ENCODE data around the gene LIM2.

The LIM2 gene

DNA sequence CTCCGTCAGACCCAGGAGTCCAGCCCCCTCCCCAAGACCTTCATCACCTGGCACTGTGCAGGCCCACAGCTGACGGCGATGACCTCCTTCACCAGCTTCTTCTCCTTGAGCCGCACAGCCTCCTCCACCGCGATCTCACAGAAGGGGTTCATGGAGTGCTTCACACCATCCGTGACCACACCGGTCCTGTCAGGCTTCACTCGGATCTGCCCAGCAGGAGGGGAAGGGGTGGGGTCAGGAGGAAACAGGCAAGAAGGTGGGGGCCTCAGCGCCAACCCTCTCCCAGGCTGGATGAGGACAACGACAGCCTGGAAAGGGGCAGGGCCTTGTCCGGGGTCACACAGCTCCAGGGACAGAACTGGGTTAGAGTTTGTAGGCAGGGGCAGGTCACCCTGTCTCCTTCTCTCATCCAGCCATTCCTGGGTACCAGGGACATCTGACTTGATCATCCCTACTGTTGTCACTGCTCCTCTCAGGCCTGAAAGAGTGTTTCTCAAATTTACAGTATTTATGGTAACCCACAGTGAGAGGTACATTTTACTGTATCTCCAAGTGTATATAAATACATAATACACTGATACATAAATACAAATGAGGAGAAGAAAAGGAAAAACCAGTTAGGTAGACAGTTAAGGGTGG lies 33.6 kb downstream of the LIM2 start:
- peaks cover 12% of the 10 kb centered on the region for H3K4me1 ChIP-seq (ENCODE audit: control insufficient read depth, insufficient read depth, low read length)
- H3K27ac ChIP-seq (ENCODE audit: insufficient read depth, low read depth, low read length, poor library complexity, severe bottlenecking) = peak overlapping the region; percentile 95
- 40 to 43% methylated on average over 12 of the region's 12 CpGs for WGBS, 2 experiments
- H3K9me3 ChIP-seq (ENCODE audit: control insufficient read depth, low read length) = no peaks in the 10 kb centered on the region
- no peaks in the 10 kb centered on the region for H3K36me3 ChIP-seq (ENCODE audit: control insufficient read depth, insufficient read depth, low read length)
- H3K27me3 ChIP-seq (ENCODE audit: control insufficient read depth, insufficient read depth, low read length, poor library complexity, severe bottlenecking) = no peaks in the 10 kb centered on the region
- H3K4me3 ChIP-seq (ENCODE audit: insufficient read depth, low read depth, low read length) = peak overlapping the region; percentile 8

DNA sequence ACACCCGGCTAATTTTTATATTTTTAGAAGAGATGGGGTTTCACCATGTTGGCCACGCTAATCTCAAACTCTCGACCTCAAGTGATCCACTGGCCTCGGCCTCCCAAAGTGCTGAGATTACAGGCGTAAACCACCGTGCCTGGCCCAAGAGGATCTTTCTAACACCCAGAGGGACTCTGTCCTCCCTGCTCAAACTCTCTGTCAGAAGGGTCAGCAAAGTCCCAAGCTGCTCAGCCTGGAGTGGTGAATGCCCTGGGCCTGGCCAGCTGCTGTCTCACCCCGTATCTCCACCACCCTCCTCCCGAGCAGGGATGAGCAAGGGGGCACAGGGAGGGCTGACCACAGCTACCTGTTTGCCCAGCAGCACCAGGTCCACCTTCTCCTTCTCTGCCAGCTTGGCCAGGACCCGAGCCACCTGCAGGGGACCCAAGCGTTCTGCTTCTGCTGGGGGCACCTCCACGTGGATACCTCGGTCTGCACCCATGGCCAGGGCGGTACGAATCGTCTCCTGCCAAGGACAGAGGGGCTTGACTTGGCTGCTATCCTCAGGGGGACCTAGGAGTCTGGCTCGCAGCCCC lies 34.9 kb downstream of the LIM2 start:
- Histone ChIP-seq H3K4me1 (ENCODE audit: control insufficient read depth, insufficient read depth, low read length) (peaks cover 12% of the 10 kb centered on the region), H3K27me3 (ENCODE audit: control insufficient read depth, insufficient read depth, low read length, poor library complexity, severe bottlenecking) (no peaks in the 10 kb centered on the region), H3K9me3 (ENCODE audit: control insufficient read depth, low read length) (no peaks in the 10 kb centered on the region), H3K27ac (ENCODE audit: insufficient read depth, low read depth, low read length, poor library complexity, severe bottlenecking) (no peak overlapping the region), H3K4me3 (ENCODE audit: insufficient read depth, low read depth, low read length) (no peak overlapping the region), H3K36me3 (ENCODE audit: control insufficient read depth, insufficient read depth, low read length) (no peaks in the 10 kb centered on the region)
- 93 to 96% methylated on average over 16 of the region's 16 CpGs for WGBS, 2 experiments

DNA sequence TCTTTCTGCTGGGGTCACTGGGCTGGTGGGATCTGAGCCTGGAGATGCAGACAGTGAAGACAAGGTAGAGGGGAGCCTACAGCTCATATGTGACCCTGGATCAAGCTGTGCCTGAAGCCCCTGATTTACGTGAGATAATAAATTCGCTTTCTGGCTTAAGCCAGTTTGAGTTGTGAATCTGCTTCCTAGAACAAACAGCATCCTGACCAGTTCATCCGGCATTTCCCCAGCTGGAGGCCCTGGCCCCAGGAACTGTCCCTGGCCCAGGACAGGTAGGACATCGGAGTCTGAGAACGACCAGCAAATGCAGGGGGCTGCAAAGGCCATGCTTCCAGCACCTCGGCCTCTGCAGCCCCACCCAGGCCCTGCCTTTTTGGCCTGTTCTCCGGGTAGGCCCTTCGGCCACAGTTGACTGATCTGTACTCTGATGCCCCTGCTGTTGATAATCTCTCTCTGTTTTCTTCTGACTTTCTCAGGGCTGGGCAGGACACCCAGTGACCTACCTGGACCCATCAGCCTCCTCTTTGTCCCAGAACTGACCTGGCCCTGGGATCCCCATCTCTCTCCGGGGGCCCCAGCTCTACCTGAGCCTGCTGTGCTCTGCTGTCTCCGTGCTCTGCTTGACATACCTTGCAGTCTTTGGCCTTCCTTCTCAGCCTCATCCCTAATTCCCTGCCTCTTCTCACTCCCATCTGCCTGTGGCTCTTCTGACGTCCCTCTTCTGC lies 36.3 kb downstream of the LIM2 start:
- no peaks in the 10 kb centered on the region for H3K27me3 ChIP-seq (ENCODE audit: control insufficient read depth, insufficient read depth, low read length, poor library complexity, severe bottlenecking)
- whole genome bisulfite sequencing, 2 experiments = 93 to 95% methylated on average over 11 of the region's 11 CpGs
- no peaks in the 10 kb centered on the region for H3K36me3 ChIP-seq (ENCODE audit: control insufficient read depth, insufficient read depth, low read length)
- H3K9me3 ChIP-seq (ENCODE audit: control insufficient read depth, low read length) = no peaks in the 10 kb centered on the region
- no peak overlapping the region for H3K4me3 ChIP-seq (ENCODE audit: insufficient read depth, low read depth, low read length)
- no peak overlapping the region for H3K27ac ChIP-seq (ENCODE audit: insufficient read depth, low read depth, low read length, poor library complexity, severe bottlenecking)
- peaks cover 12% of the 10 kb centered on the region for H3K4me1 ChIP-seq (ENCODE audit: control insufficient read depth, insufficient read depth, low read length)

DNA sequence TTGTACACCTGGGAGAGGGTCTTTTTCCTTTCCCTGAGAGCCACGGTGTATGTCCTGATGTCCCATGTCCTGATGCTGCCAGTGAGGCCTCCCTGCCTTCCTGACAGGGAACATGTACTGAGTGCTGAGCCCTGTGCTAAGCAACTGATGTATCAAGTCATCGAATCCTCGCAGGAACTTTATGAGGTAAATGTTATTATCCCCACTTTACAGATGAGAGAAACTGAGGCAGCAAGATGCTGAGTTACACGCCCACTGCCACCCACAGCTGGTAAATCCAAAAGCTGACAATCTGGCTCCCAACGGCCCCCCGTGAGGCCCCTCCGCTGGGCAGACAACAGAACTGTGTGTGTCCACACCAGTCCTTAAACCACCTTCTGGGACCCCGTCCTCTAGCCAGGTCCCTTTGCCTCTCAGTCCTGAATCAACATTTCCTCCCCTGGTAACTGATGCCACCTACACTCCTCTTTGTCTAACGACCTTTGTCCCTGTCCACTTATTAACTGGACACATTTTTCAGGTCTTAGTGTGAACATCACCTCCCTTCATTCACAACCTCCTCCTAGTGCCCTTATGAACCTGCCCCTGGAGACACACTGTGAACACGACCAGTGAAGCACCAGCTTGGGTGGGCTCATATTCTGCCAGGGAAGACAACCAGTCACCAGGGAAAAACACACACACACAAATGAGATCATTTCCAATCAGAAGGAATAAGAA lies 40.4 kb downstream of the LIM2 start:
- no peak overlapping the region for H3K4me3 ChIP-seq (ENCODE audit: insufficient read depth, low read depth, low read length)
- H3K4me1 ChIP-seq (ENCODE audit: control insufficient read depth, insufficient read depth, low read length) = no peaks in the 10 kb centered on the region
- H3K27ac ChIP-seq (ENCODE audit: insufficient read depth, low read depth, low read length, poor library complexity, severe bottlenecking) = no peak overlapping the region
- no peaks in the 10 kb centered on the region for H3K36me3 ChIP-seq (ENCODE audit: control insufficient read depth, insufficient read depth, low read length)
- H3K27me3 ChIP-seq (ENCODE audit: control insufficient read depth, insufficient read depth, low read length, poor library complexity, severe bottlenecking) = peaks cover under 1% of the 10 kb centered on the region
- no peaks in the 10 kb centered on the region for H3K9me3 ChIP-seq (ENCODE audit: control insufficient read depth, low read length)
- WGBS, 2 experiments = 84 to 86% methylated on average over 10 of the region's 10 CpGs

DNA sequence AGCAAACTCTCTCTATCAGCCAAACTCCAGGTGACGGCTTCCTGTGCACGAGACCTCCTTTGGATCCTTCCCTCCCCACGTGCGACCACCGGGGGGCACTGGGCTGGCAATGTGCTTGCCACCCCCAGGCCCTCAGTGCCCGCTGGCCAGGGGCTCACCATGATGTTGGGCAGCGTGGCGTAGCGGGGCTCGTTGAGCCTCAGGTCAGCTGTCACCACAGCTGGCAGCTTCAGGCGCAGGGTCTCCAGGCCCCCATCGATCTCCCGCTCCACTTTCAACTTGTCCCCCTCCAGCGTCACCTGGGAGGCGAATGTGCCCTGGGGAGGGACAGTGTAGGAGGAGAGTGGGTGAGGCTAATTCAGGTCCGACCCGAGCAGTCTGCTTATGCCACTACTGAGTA lies 41.0 kb downstream of the LIM2 start:
- H3K27ac ChIP-seq (ENCODE audit: insufficient read depth, low read depth, low read length, poor library complexity, severe bottlenecking) = no peak overlapping the region
- H3K4me1 ChIP-seq (ENCODE audit: control insufficient read depth, insufficient read depth, low read length) = no peaks in the 10 kb centered on the region
- H3K36me3 ChIP-seq (ENCODE audit: control insufficient read depth, insufficient read depth, low read length) = no peaks in the 10 kb centered on the region
- H3K27me3 ChIP-seq (ENCODE audit: control insufficient read depth, insufficient read depth, low read length, poor library complexity, severe bottlenecking) = peaks cover 7% of the 10 kb centered on the region
- H3K9me3 ChIP-seq (ENCODE audit: control insufficient read depth, low read length) = no peaks in the 10 kb centered on the region
- 86% methylated on average over 17 of the region's 17 CpGs for WGBS, 2 experiments
- no peak overlapping the region for H3K4me3 ChIP-seq (ENCODE audit: insufficient read depth, low read depth, low read length)

GRCh38 chr19:51345076-51345620 lies 42.6 kb downstream of the LIM2 start:
- WGBS, 2 experiments = 96% methylated on average over 9 of the region's 9 CpGs
- H3K27me3 ChIP-seq (ENCODE audit: control insufficient read depth, insufficient read depth, low read length, poor library complexity, severe bottlenecking) = peaks cover 23% of the 10 kb centered on the region
- H3K4me1 ChIP-seq (ENCODE audit: control insufficient read depth, insufficient read depth, low read length) = no peaks in the 10 kb centered on the region
- H3K9me3 ChIP-seq (ENCODE audit: control insufficient read depth, low read length) = no peaks in the 10 kb centered on the region
- H3K27ac ChIP-seq (ENCODE audit: insufficient read depth, low read depth, low read length, poor library complexity, severe bottlenecking) = no peak overlapping the region
- no peak overlapping the region for H3K4me3 ChIP-seq (ENCODE audit: insufficient read depth, low read depth, low read length)
- no peaks in the 10 kb centered on the region for H3K36me3 ChIP-seq (ENCODE audit: control insufficient read depth, insufficient read depth, low read length)

DNA sequence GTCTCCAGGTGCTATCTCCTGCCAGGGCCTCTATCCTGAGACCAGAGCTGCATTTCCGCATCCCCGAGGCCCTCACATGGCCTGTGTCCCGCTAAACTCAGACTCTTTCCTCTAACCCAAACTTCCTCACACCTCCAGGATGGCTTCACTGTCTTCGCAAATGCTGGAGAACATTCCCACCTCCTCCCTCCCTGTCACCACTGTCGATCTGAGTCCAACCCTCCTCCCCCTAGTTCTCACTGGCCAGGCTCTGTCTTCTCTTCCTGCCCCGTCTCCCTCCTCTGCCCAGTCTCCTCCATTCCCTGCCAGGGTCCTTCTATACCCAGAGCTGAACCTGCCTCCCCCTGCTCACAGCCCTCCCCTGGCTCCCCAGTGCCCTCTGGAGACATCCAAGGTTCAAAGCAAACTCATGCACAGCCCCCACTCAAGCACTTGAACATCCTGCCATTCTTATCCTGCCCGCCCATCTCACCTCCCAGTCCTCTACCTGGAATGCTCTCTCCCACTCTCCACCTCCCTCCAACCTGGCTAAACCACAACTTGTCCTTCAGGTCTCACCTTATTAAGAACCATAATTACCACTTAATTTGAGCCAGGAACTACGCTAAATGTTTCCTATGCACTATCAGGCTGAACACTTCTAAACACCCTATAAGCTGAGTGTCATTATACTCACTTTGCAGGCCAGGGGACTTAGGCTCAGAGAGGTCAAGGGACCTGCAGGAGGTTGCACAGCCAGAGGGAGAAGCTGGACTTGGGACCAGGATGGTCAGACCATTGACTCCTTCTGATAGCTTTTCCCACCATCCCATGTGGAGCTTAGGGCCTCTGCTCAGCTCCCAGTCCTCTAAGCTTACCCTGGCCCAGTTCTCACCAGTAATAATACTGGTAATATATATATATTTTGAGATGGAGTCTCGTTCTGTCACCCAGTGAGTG lies 44.9 kb downstream of the LIM2 start:
- Histone ChIP-seq H3K27me3 (ENCODE audit: control insufficient read depth, insufficient read depth, low read length, poor library complexity, severe bottlenecking) (peaks cover 24% of the 10 kb centered on the region), H3K27ac (ENCODE audit: insufficient read depth, low read depth, low read length, poor library complexity, severe bottlenecking) (no peak overlapping the region), H3K9me3 (ENCODE audit: control insufficient read depth, low read length) (no peaks in the 10 kb centered on the region), H3K4me3 (ENCODE audit: insufficient read depth, low read depth, low read length) (no peak overlapping the region), H3K36me3 (ENCODE audit: control insufficient read depth, insufficient read depth, low read length) (no peaks in the 10 kb centered on the region), H3K4me1 (ENCODE audit: control insufficient read depth, insufficient read depth, low read length) (no peaks in the 10 kb centered on the region)
- WGBS, 2 experiments = 68 to 75% methylated on average over 9 of the region's 9 CpGs

DNA sequence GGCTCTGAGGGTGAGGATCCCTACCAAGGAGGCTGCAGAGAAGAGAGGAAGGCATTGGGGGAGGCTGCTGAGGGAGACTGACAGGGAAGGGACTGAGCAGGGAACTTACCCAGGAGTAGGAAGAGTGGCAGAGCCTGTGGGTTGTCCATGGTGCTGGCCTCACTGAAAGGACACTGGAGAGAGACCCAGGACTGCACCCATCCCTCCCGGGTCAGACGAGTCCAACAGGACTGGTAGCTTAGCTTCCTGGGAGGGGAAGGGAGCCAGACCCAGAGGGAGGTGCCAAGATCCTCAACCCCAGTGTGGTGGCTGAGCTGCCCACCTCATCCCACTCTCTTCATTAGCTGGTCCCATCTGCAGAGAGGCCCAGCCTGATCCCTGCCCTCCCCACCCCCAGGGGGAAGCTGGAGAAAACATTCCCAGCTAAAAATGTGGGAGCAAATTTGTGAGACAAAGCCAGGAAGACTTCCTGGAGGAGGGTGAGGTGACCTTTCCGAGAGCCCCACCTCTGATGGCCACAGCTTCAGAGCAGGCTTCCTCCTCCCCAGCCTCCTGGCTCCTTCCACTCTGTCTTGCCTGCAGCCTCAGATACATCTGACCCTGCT lies 45.7 kb downstream of the LIM2 start, which contains the start of gene VSIG10L:
VSIG10L (minus strand) TSS at position 164 of the 605 bp plus-strand sequence; CDS start at position 149, 15 bp downstream.
- Histone ChIP-seq H3K27me3 (ENCODE audit: control insufficient read depth, insufficient read depth, low read length, poor library complexity, severe bottlenecking) (peaks cover 24% of the 10 kb centered on the region), H3K9me3 (ENCODE audit: control insufficient read depth, low read length) (no peaks in the 10 kb centered on the region), H3K36me3 (ENCODE audit: control insufficient read depth, insufficient read depth, low read length) (no peaks in the 10 kb centered on the region), H3K4me1 (ENCODE audit: control insufficient read depth, insufficient read depth, low read length) (no peaks in the 10 kb centered on the region), H3K4me3 (ENCODE audit: insufficient read depth, low read depth, low read length) (no peak within 1 kb of the TSS), H3K27ac (ENCODE audit: insufficient read depth, low read depth, low read length, poor library complexity, severe bottlenecking) (no peak within 1 kb of the TSS)
- 75 to 80% methylated on average over 3 of the region's 3 CpGs for WGBS, 2 experiments

- Histone ChIP-seq H3K4me3 (ENCODE audit: insufficient read depth, low read depth, low read length) (no peak overlapping the region), H3K4me1 (ENCODE audit: control insufficient read depth, insufficient read depth, low read length) (no peaks in the 10 kb centered on the region), H3K9me3 (ENCODE audit: control insufficient read depth, low read length) (no peaks in the 10 kb centered on the region), H3K27ac (ENCODE audit: insufficient read depth, low read depth, low read length, poor library complexity, severe bottlenecking) (no peak overlapping the region), H3K36me3 (ENCODE audit: control insufficient read depth, insufficient read depth, low read length) (no peaks in the 10 kb centered on the region), H3K27me3 (ENCODE audit: control insufficient read depth, insufficient read depth, low read length, poor library complexity, severe bottlenecking) (peaks cover 24% of the 10 kb centered on the region)
- WGBS, 2 experiments = 94 to 95% methylated on average over 18 of the region's 18 CpGs
Measured at GRCh38 chr19:51341066-51341465, 46.7 kb downstream of the LIM2 start.

Measured in ectodermal cell (in vitro differentiated cells).